Mononuclear cell (primary cell): ENCODE measurements around the gene RAB18. TPM values are rescaled to one million over a fixed set of nuclear protein-coding genes. Genes with fewer than 3 reads are reported as not detected.
"Not testable (repeated sequence)": the region's sequence is repeated elsewhere in the genome, so short reads cannot be mapped to it uniquely, and the experiment has no call there.

Source experiments
- H3K27me3 ChIP-seq: 2 replicates; pipeline ENCODE4 v1.6.0; 2011; ENCODE audit warnings: low read length, control low read depth; ENCODE audit not compliant: insufficient read depth
- H3K4me1 ChIP-seq: 2 replicates; pipeline ENCODE4 v1.5.1; 2011; ENCODE audit warnings: mild to moderate bottlenecking, low read length, control low read depth; ENCODE audit not compliant: insufficient read depth
- H3K4me3 ChIP-seq: 2 replicates; pipeline ENCODE4 v1.5.1; 2011; ENCODE audit warnings: mild to moderate bottlenecking, low read length, moderate library complexity
- H3K9me3 ChIP-seq: 2 replicates; pipeline ENCODE4 v1.5.1; 2011; ENCODE audit warnings: low read depth, mild to moderate bottlenecking, control low read depth, low read length
- total RNA-seq: library from RNA; depleted of rRNA; stranded (reverse); fragments of >200 nt; gene quantifications from one replicate; pipeline ENCODE4 v1.2.3, GENCODE V29; 2012

Gene RAB18
- 88.4 TPM for total RNA-seq

DNA sequence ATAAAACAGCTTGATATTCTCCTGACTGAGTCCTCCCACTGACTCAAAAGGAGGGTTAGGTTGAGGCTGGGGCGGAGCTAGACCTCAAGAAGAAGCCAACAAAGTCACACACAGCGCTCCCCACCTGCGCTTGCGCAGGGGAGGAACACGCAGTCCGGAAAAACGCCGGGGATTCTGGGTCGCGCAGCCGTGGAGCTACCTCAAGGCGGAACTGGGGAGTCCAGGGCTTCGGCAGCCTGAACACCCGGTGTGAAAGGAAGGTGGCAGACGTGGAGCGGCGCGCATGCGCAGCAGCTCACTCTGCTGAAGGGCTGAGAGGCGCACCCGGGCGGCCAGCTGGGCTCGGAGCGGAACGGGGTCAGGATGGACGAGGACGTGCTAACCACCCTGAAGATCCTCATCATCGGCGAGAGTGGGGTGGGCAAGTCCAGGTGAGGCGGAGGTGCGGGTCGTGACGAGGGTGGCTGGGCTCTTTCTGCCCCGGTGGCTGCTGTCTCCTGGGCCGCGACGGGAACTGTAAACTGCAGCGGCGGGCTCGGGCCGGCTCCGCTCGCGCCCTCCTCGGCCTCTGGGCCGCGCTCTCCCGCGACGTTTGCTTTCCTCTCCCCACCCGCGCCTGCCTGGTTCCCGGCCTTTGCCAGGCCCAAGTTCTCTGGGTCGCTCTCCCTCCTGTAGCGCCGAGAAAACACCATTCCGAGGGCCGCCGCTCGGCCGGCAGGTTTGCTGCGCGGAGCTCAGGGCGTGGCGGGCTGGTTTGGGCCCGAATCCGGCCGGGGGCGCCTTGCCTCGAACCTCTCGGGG is at the start of gene RAB18:
TSS of gene RAB18 (plus strand) at position 298 of the 801 bp plus-strand sequence. CDS start at position 364, 66 bp downstream.
- Histone ChIP-seq H3K4me3 (peak within 1 kb of the TSS; percentile 66), H3K27me3 (no peaks in the 10 kb centered on the region), H3K4me1 (peaks cover 33% of the 10 kb centered on the region), H3K9me3 (no peaks in the 10 kb centered on the region)

DNA sequence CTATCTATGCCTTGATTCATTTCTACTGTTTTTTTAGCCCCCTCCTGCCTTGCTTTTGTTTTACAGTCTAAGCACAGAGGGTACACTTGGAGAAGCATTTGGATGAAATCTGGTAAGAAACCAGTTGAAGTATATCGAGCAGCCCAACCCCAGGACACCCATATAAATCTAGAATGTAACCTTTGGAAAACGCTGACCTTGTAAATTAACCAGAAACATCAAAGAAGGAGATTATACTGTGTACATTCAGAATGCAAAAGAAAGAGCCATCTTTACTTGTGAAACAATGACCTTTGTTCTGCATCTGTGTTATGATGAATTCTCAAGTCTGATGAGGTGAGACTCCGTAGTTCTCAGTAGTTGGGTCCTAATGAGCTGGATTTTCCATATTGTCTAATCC is 49.3 kb upstream of the RAB18 start:
- Histone ChIP-seq H3K4me1 (peaks cover 53% of the 10 kb centered on the region), H3K27me3 (no peaks in the 10 kb centered on the region), H3K4me3 (no peak overlapping the region), H3K9me3 (no peaks in the 10 kb centered on the region)

DNA sequence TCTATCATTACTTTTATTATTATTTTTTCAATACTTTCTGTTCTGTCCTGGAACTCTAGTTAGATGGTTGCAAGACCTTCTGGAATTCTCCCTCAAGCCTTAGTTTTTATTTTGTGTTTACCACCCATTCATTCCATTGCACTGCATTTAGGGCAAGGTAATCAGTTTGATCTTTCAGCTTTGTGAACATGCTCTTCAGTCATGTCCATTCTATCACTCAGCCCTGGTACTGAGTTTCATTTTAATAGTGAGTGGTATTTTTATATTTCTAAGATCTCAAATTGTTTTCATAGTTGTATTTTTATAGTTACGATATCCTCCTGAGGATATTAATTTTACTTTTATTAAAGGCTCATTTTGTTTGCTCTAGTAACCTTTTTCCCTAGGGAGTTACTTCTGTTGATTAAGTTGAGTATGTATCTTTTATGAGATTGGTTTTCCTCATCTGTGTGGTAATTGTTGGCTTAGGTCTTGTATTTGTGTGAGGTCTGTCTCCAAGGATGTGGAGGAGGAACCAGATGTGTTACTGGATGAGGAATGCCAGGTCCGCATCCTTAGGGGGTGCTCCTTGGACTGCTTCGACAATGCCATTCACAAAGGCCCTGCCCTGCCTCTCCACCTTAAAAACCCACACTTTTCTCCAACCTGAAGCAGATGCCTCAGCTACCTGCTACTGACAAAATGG is 46.7 kb upstream of the RAB18 start:
- Histone ChIP-seq H3K27me3 (no peaks in the 10 kb centered on the region), H3K4me3 (no peak overlapping the region), H3K9me3 (no peaks in the 10 kb centered on the region), H3K4me1 (peaks cover 44% of the 10 kb centered on the region)

DNA sequence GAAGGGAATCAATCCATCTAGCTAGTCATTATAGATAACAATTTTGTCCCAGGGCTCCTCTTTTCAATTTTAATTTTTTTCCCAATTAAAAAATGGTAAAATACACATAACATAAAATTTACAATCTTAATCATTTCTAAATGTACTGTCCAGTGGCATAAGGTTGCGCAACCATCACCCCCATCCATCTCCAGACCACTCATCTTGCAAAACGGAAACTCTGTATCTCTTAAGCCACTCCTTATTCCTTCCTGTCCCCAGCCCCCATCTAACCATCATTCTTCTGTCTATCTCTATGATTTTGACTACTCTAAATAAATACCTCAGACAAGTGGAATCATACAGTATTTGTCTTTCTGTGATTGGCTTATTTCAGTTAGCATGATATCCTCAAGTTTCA is 46.1 kb upstream of the RAB18 start:
- peaks cover 39% of the 10 kb centered on the region for H3K4me1 ChIP-seq
- H3K27me3 ChIP-seq = no peaks in the 10 kb centered on the region
- H3K4me3 ChIP-seq = no peak overlapping the region

DNA sequence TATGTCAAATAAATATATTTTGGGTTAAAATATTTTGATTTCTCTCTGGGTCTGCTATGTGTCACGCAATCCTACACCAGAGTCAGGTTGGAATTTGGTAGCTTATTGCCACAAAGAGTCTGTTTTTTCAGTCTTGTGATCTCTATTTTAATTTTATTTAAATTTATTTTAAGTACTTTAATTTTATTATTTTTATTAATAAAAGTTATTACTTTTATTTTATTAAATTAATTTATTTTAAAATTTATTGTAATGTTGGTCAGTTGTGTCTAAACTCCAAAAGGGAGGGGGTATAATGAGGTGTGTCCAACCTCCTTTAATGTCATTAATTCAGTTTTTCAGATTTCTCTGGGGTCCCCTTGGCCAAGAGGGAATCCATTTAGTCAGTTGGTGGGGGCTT is 42.8 kb upstream of the RAB18 start:
- H3K4me1 ChIP-seq = peaks cover 54% of the 10 kb centered on the region
- no peaks in the 10 kb centered on the region for H3K9me3 ChIP-seq
- no peaks in the 10 kb centered on the region for H3K27me3 ChIP-seq
- no peak overlapping the region for H3K4me3 ChIP-seq

More for the DNA sequence above, 46.1 kb upstream of the RAB18 start:
- no peaks in the 10 kb centered on the region for H3K9me3 ChIP-seq

DNA sequence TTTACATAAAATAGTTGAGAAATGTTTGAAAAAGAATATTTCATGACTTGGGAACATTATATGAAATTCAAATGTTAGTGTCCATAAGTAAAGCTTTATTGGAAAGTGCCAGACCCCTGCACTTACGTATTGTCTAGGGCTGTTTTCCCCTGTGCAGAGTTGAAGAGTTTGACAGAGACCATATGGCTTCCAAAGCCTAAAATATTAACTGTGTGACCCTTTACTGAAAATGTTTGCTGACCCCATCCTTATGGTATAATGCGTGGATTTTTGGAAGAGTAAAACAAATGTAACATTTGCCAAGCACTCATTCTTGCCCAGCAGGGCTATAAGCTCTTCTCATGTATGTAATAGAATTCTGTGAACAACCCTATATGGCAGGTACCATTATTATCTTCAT is 40.1 kb upstream of the RAB18 start:
- Histone ChIP-seq H3K9me3 (no peaks in the 10 kb centered on the region), H3K4me3 (no peak overlapping the region), H3K4me1 (peaks cover 35% of the 10 kb centered on the region), H3K27me3 (no peaks in the 10 kb centered on the region)

DNA sequence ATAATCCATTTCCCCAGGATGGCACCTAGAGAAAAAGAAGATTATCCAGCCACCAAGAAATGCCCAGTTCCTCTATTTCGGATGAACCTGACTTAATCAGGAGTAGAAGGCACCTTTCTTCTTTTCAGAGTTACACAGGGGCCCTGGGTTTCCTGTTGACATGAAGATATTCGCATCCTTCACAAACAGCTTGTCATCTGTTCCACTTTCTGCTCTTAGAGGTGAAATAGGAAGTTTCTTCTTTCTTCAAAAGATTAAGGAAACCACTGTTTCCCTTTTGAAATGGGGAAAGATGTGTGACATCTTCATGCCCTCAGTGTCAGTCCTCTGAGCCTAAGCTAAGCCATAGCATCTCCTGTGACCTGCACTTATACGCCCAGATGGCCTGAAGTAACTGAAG is 39.1 kb upstream of the RAB18 start:
- Histone ChIP-seq H3K4me3 (no peak overlapping the region), H3K27me3 (no peaks in the 10 kb centered on the region)

DNA sequence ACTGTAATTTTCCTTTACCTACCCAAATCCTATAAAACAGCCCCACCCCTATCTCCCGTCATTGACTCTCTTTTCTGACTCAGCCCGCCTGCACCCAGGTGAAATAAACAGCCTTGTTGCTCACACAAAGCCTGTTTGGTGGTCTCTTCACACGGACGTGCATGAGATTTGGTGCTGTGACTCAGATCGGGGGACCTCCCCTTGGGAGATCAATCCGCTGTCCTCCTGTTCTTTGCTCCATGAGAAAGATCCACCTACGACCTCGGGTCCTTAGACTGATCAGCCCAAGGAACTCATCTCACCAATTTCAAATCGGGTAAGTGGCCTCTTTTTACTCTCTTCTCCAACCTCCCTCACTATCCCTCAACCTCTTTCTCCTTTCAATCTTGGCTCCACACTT is 38.5 kb upstream of the RAB18 start:
- not testable (repeated sequence) for H3K4me3 ChIP-seq, H3K9me3 ChIP-seq, H3K27me3 ChIP-seq
- H3K4me1 ChIP-seq = peaks cover 32% of the 10 kb centered on the region

More for the DNA sequence above, 39.1 kb upstream of the RAB18 start:
- H3K9me3 ChIP-seq = no peaks in the 10 kb centered on the region
- H3K4me1 ChIP-seq = peaks cover 32% of the 10 kb centered on the region

DNA sequence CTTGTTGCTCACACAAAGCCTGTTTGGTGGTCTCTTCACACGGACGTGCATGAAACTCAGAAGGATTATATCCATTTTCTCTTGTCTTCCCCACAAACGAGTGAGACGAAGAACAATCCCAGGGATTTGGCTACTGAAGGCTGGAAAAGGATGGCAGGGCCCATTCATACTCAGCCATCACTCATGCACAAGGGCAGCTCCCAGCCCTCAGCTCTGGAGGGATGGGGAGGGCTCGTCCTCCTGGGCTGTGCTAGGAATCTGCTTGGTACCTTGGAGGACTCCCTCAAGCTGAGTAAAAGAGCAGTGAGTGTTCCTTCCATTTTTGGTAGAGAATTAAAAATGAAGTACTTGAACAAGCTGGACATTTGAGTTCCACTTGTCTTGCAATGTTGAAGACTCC is 33.2 kb upstream of the RAB18 start:
- H3K4me1 ChIP-seq = peaks cover 3% of the 10 kb centered on the region
- no peaks in the 10 kb centered on the region for H3K27me3 ChIP-seq
- H3K4me3 ChIP-seq = no peak overlapping the region
- H3K9me3 ChIP-seq = no peaks in the 10 kb centered on the region

DNA sequence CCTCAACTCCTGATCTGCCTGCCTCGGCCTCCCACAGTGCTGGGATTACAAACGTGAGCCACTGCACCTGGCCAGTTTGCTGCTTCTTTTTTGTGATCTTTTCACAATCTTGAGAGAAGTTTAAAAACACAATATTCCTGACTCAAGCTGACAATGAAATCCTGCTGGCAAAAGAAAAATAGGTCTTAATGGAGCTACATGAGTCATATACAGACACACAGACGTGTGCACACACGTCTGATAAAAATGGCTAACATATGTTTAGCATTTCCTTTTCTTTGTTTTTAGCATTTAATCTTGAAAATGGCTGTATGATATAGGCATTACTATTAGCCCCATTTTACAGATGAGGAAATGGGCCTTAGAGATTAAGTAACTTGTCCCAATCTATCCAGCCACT is 29.4 kb upstream of the RAB18 start:
- H3K4me1 ChIP-seq = no peaks in the 10 kb centered on the region
- H3K27me3 ChIP-seq = no peaks in the 10 kb centered on the region
- no peak overlapping the region for H3K4me3 ChIP-seq

DNA sequence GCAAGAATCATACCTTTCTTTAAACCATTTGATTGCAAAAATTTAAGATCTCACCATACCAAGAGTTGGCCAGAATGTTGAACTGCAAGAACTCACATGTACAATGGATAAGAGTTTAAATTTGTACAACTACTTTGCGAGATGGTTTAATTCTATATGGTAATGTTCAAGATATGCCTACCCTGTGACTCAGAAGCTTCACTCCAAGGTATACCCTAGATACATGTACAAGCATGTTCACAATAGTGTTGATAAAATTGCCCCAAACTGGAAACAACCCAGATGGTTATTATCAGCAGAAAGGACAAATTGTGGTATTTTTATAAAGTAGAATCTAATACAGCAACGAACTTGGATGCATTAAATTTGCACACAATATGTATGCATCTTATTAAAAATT is 25.1 kb upstream of the RAB18 start:
- no peaks in the 10 kb centered on the region for H3K27me3 ChIP-seq
- peaks cover 15% of the 10 kb centered on the region for H3K4me1 ChIP-seq
- no peak overlapping the region for H3K4me3 ChIP-seq
- no peaks in the 10 kb centered on the region for H3K9me3 ChIP-seq

More for the DNA sequence above, 29.4 kb upstream of the RAB18 start:
- no peaks in the 10 kb centered on the region for H3K9me3 ChIP-seq

DNA sequence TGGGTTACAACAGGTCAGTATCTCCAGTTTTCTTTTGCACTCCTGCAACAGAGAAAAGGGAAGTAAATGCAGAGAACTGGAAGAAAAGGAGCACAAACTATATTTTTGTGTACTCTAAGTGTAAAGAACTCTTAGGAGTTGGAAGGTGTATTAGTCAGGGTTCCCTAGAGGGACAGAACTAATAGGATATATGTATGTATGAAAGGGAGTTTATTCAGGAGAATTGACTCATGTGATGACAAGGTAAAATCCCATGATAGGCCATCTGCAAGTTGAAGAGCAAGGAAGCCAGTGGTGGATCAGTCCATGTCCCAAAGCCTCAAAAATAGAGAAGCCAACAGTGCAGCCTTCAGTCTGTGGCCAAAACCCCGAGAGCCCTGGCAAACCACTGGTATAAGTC is 22.6 kb upstream of the RAB18 start:
- H3K27me3 ChIP-seq = no peaks in the 10 kb centered on the region
- no peak overlapping the region for H3K4me3 ChIP-seq
- no peaks in the 10 kb centered on the region for H3K9me3 ChIP-seq
- peaks cover 15% of the 10 kb centered on the region for H3K4me1 ChIP-seq

DNA sequence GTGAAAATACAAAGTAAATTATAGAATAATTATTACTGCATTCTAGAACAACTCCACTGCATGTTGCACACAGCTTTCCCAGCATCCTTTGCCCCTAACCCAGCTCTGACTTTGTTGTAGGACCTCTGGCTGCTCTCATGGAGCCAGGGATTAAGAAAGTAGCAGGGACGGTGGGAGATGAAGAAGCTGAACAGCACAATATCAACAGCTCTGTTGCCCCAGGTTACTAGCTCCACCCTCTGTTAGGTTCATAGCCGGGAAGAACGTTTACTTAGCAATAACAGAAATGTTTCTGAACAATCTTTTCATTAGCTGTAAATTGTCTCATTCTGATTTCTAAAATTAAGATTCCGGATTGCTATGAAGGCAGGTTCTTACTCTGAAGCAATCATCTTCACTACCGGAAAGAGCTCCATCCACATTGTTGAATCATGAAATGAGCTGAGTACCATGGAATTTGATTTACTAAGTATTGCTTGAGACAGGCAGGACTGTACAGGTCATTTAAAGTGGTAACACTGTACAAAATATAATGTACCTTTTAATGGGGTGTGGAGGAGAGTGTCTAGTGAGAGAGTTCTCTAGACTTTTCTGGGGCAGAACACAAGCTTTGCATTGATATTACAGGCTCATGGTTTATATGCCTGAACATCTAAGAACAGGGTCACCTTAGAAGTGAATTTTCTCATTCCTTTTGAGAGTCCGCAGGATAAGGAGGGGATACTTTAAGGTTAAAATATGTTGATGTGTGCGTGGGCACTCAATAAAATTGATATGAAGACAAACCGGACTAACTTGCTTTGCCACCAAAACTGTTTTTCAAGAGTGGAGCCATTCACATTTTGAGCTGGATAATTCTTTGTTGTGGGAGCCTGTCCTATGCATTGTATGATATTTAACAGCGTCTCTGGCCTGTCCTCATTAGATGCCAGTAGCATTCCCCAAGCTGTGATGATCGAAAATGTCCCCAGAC is 20.8 kb upstream of the RAB18 start:
- H3K4me1 ChIP-seq = peaks cover 15% of the 10 kb centered on the region
- no peaks in the 10 kb centered on the region for H3K9me3 ChIP-seq
- H3K4me3 ChIP-seq = no peak overlapping the region
- no peaks in the 10 kb centered on the region for H3K27me3 ChIP-seq

DNA sequence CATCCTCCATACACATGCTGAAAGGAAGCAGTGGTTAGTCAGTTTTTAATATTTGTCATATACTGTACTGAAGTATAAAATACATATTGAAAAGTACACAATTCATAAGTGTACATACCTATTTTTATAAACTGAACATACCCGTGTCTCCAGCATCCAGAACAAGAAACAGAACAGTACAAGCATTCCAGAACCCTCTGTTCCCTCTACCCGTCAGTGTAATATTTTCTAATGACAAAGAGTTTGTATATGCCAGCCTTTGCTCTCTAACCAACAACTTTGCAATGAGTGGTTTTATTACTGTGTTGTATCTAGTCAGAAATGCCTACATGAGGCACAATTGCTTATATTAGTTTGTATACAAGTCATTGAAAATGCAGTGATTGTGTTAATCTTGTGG is 18.7 kb upstream of the RAB18 start:
- no peaks in the 10 kb centered on the region for H3K9me3 ChIP-seq
- H3K27me3 ChIP-seq = no peaks in the 10 kb centered on the region
- H3K4me3 ChIP-seq = no peak overlapping the region

DNA sequence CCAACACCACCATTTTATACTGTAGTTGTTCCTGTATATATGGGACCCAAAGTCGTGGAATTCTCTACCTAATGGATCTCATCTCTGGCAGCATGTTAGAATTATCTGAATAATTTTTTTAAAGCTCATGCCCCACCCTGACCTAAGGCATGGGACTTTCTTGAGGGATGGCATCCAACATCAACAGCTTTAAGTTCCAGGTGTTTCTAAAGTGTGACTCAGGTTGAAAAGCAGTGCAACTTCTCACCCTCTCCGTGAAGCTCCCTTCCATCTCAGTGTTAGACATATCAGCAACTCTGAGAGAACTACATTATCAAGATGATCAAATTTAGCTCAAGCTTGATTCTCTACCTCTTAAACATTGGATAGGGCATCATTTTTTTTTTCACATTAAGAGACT is 18.1 kb upstream of the RAB18 start:
- H3K9me3 ChIP-seq = peaks cover 4% of the 10 kb centered on the region
- peaks cover 4% of the 10 kb centered on the region for H3K27me3 ChIP-seq
- peaks cover 15% of the 10 kb centered on the region for H3K4me1 ChIP-seq
- H3K4me3 ChIP-seq = no peak overlapping the region

More for the DNA sequence above, 18.7 kb upstream of the RAB18 start:
- H3K4me1 ChIP-seq = peaks cover 15% of the 10 kb centered on the region
